HepG2 (cell line): Measurements from ENCODE around the gene GPX5. TPM values are rescaled to one million over a fixed set of nuclear protein-coding genes. Genes with fewer than 3 reads are reported as not detected.

Experiments
- ATRX ChIP-seq: sonication (generic); formaldehyde crosslinking; IDR thresholded peaks from 2 replicates; pipeline ENCODE4 v1.4.0; 2020; ENCODE audit warnings: missing genetic modification reagents, borderline replicate concordance
- BCL6 ChIP-seq: IDR thresholded peaks from 2 replicates; pipeline ENCODE4 v1.6.1; 2016; ENCODE audit warnings: missing genetic modification reagents, missing compliant biosample characterization
- CC2D1A ChIP-seq: sonication (generic); formaldehyde crosslinking; IDR thresholded peaks from 2 replicates; pipeline ENCODE4 v1.8.1; 2023; ENCODE audit warnings: mild to moderate bottlenecking, missing genetic modification reagents
- CREB3 ChIP-seq: sonication (generic); formaldehyde crosslinking; IDR thresholded peaks from 2 replicates; pipeline ENCODE4 v1.5.0; 2020; ENCODE audit warnings: missing genetic modification reagents
- DNMT3B ChIP-seq: conservative IDR thresholded peaks from 2 replicates; pipeline ENCODE4 v1.6.1; 2016; ENCODE audit warnings: missing biosample characterization, control low read depth
- GABPB1 ChIP-seq: IDR thresholded peaks from 2 replicates; pipeline ENCODE4 v1.6.1; 2016; ENCODE audit warnings: mild to moderate bottlenecking, missing genetic modification reagents, moderate library complexity, missing compliant biosample characterization
- IKZF4 ChIP-seq: sonication (generic); formaldehyde crosslinking; IDR thresholded peaks from 2 replicates; pipeline ENCODE4 v1.5.1; 2020; ENCODE audit warnings: borderline replicate concordance, mild to moderate bottlenecking, low read depth, missing genetic modification reagents; ENCODE audit errors: not compliant biosample characterization
- IRF2 ChIP-seq: IDR thresholded peaks from 2 replicates; pipeline ENCODE4 v1.6.1; 2018; ENCODE audit warnings: missing genetic modification reagents, missing compliant biosample characterization
- NFKBIZ ChIP-seq: IDR thresholded peaks from 2 replicates; pipeline ENCODE4 v1.6.1; 2018; ENCODE audit warnings: missing genetic modification reagents, missing compliant biosample characterization
- NR2F6 ChIP-seq, 2 experiments: IDR thresholded peaks; 2 replicates each; pipeline ENCODE4 v1.6.1; 2016; ENCODE audit warnings: antibody characterized with exemption in 1 of 2, mild to moderate bottlenecking in 1 of 2
- POLR2A ChIP-seq, 2 experiments: IDR thresholded peaks; 2 replicates each; pipeline ENCODE4 v1.6.1; 2011; ENCODE audit warnings: low read depth in 2 of 2, low read length in 2 of 2, mild to moderate bottlenecking in 1 of 2, moderate library complexity in 1 of 2; ENCODE audit not compliant: insufficient read depth in 1 of 2
- SMARCC2 ChIP-seq: fragments of 450-650 bp; IDR thresholded peaks from 2 replicates; pipeline ENCODE4 v1.6.1; 2017; ENCODE audit warnings: antibody characterized with exemption, mild to moderate bottlenecking
- SOX6 ChIP-seq, 2 experiments: fragments of 450-650 bp in 1 of 2; sonication (generic) in 1 of 2; formaldehyde crosslinking in 1 of 2; IDR thresholded peaks; 2 replicates each; pipeline versions ENCODE4 v1.4.0 to v1.6.1; 2017 to 2020; ENCODE audit warnings: antibody characterized with exemption in 1 of 2, mild to moderate bottlenecking in 1 of 2, missing genetic modification reagents in 1 of 2
- ZNF329 ChIP-seq: sonication (generic); formaldehyde crosslinking; IDR thresholded peaks from 2 replicates; pipeline ENCODE4 v1.9.0; 2021; ENCODE audit warnings: low read depth, mild to moderate bottlenecking, missing genetic modification reagents
- ZNF44 ChIP-seq: sonication (generic); formaldehyde crosslinking; IDR thresholded peaks from 2 replicates; pipeline ENCODE4 v1.5.1; 2020; ENCODE audit warnings: mild to moderate bottlenecking, missing genetic modification reagents
- polyA plus RNA-seq, 8 experiments: library from polyadenylated mRNA; depleted of rRNA in 3 of 8; stranded (reverse) in 7 of 8; unstranded in 1 of 8; fragments of >200 nt; fragmentation: Illumina TruSeq in 4 of 8; extraction: Trizol in 4 of 8; gene quantifications; 2 replicates each; pipeline versions ENCODE4 v1.2.1 to v1.2.3, GENCODE V29; 2011 to 2016; ENCODE audit warnings: low read depth in 4 of 8, missing spikeins in 1 of 8, mixed read lengths in 1 of 8; ENCODE audit not compliant: insufficient read depth in 1 of 8
- total RNA-seq, 5 experiments: library from RNA; depleted of rRNA; stranded (reverse); fragments of >200 nt; fragmentation: Illumina TruSeq; extraction: Trizol; gene quantifications; 2 replicates each; pipeline ENCODE4 v1.2.3, GENCODE V29; 2016; ENCODE audit warnings: low read depth in 1 of 5
- TF ChIP-seq, protein P1 (sequence below): sonication (generic); formaldehyde crosslinking; IDR thresholded peaks from 2 replicates; pipeline ENCODE4 v1.9.0; 2021; ENCODE audit warnings: missing genetic modification reagents, borderline replicate concordance

The GPX5 gene
- total and polyA plus RNA-seq, 2 of the 13 experiments (the other 11 are each of a cell fraction or from before 2014, with no cell fraction given): not detected

DNA sequence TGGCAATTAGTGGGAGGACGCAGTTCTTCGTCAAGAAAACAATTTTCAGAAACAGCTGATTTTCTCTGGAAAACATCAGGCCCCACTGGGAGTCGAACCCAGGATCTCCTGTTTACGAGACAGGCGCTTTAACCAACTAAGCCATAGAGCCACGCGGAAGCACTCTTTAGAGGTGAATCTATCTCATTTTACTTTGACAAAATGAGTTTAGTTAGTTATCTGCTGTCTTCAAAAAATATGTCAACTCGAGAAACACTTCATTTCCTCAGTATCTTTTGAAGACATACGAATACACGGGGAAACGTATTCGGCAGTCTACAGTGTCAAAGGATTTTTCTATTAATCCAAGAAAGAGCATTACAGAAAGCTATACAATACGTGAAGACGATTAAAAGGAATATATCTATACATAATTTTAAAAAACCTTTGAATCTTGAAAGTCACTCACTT, 36.7 kb upstream of the GPX5 start (continued):
- TF ChIP-seq CREB3 (CRISPR knock-in tag) (no peak), SMARCC2 (no peak), NR2F6 (IDR thresholded peaks at IDR 0.05) (no peak), NR2F6 (CRISPR knock-in tag; IDR thresholded peaks at IDR 0.05) (no peak), BCL6 (CRISPR knock-in tag) (no peak), POLR2A (IDR thresholded peaks at IDR 0.05; ENCODE audit: insufficient read depth in 1 of 2, low read depth in 2 of 2, low read length in 2 of 2) (no peak), DNMT3B (CRISPR knock-in tag) (no peak), NFKBIZ (CRISPR knock-in tag) (no peak), IRF2 (CRISPR knock-in tag) (0 out of 2 replicates have a peak, but pooled peaks have one; percentile 39), GABPB1 (CRISPR knock-in tag) (no peak; the same call in 1 of the 2 replicates), ZNF44 (CRISPR knock-in tag) (no peak), ZNF329 (CRISPR knock-in tag) (no peak), CC2D1A (no peak), IKZF4 (CRISPR knock-in tag) (no peak), SOX6 (IDR thresholded peaks at IDR 0.05) (no peak), SOX6 (CRISPR knock-in tag; IDR thresholded peaks at IDR 0.05) (no peak), ATRX (CRISPR knock-in tag) (no peak)
- TF ChIP-seq, protein P1, sequence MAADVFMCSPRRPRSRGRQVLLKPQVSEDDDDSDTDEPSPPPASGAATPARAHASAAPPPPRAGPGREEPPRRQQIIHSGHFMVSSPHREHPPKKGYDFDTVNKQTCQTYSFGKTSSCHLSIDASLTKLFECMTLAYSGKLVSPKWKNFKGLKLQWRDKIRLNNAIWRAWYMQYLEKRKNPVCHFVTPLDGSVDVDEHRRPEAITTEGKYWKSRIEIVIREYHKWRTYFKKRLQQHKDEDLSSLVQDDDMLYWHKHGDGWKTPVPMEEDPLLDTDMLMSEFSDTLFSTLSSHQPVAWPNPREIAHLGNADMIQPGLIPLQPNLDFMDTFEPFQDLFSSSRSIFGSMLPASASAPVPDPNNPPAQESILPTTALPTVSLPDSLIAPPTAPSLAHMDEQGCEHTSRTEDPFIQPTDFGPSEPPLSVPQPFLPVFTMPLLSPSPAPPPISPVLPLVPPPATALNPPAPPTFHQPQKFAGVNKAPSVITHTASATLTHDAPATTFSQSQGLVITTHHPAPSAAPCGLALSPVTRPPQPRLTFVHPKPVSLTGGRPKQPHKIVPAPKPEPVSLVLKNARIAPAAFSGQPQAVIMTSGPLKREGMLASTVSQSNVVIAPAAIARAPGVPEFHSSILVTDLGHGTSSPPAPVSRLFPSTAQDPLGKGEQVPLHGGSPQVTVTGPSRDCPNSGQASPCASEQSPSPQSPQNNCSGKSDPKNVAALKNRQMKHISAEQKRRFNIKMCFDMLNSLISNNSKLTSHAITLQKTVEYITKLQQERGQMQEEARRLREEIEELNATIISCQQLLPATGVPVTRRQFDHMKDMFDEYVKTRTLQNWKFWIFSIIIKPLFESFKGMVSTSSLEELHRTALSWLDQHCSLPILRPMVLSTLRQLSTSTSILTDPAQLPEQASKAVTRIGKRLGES (CRISPR knock-in tag): no peak
- TF ChIP-seq, all 625 proteins: peak for 65
